ENCODE results near the gene CREBZF. TPM values are rescaled to one million over a fixed set of nuclear protein-coding genes. Genes with fewer than 3 reads are reported as not detected.
A peak's percentile ranks its signal among the peaks of the same experiment; 100 is the strongest.

The CREBZF gene
- total RNA-seq, 1 experiment from 2014 or later, result 54.6 TPM

- peak; percentile 85; the same call in 1 of the 2 replicates for TF ChIP-seq FOXP1 (CRISPR knock-in tag; IDR thresholded peaks at IDR 0.05; ENCODE audit: borderline replicate concordance)
- TF ChIP-seq ETV6 (CRISPR knock-in tag; IDR thresholded peaks at IDR 0.05), result peak; percentile 89
- peak; percentile 74; the same call in 1 of the 2 replicates for TF ChIP-seq FOXP4 (CRISPR knock-in tag; IDR thresholded peaks at IDR 0.05)
- TF ChIP-seq SP1 (CRISPR knock-in tag; conservative IDR thresholded peaks at IDR 0.05), result peak; percentile 94
- TF ChIP-seq ATF2 (CRISPR knock-in tag; IDR thresholded peaks at IDR 0.05; ENCODE audit: borderline replicate concordance, low read depth), result no peak
- TF ChIP-seq ZMAT4 (CRISPR knock-in tag; IDR thresholded peaks at IDR 0.05), result no peak
- peak; percentile 95 for TF ChIP-seq NFE2L1 (CRISPR knock-in tag; IDR thresholded peaks at IDR 0.05)
- peak; percentile 70; the same call in 1 of the 2 replicates for TF ChIP-seq KAT7 (CRISPR knock-in tag; IDR thresholded peaks at IDR 0.05; ENCODE audit: borderline replicate concordance)
- no peak for TF ChIP-seq SMAD4 (CRISPR knock-in tag; IDR thresholded peaks at IDR 0.05)
Measured at GRCh38 chr11:85664615-85665481, at the start of gene CREBZF (continued).

GRCh38 chr11:85712953-85713352 is 48.0 kb upstream of the CREBZF start:
- H3K4me3 Mint-ChIP-seq, result no peak overlapping the region
- H3K36me3 Mint-ChIP-seq, result no peaks in the 10 kb centered on the region
- ChIA-PET CTCF (interaction anchor here (2.3 kb wide), 1 partner anchor 97 kb away, joined by 8 read pairs; no protein-coding TSS in a partner anchor), POLR2A (no interaction called here)
- H3K4me1 Mint-ChIP-seq, result peaks cover 22% of the 10 kb centered on the region
- no peak for ATAC-seq
- no peak for DNase-seq (ENCODE audit: low spot score)
- H3K27me3 Mint-ChIP-seq (ENCODE audit: low read depth), result no peaks in the 10 kb centered on the region
- H3K9me3 Mint-ChIP-seq, result peaks cover 5% of the 10 kb centered on the region; the same call in 1 of the 2 replicates
- no peak overlapping the region for H3K27ac Mint-ChIP-seq
- TF ChIP-seq ZSCAN18 (CRISPR knock-in tag; IDR thresholded peaks at IDR 0.05) (no peak), FOXK1 (CRISPR knock-in tag; IDR thresholded peaks at IDR 0.05) (no peak), ZNF512 (CRISPR knock-in tag; IDR thresholded peaks at IDR 0.05; ENCODE audit: borderline replicate concordance) (no peak), JAZF1 (CRISPR knock-in tag; IDR thresholded peaks at IDR 0.05) (no peak), HMGA2 (CRISPR knock-in tag; IDR thresholded peaks at IDR 0.05) (no peak), EMX1 (CRISPR knock-in tag; IDR thresholded peaks at IDR 0.05) (no peak), ATF6 (CRISPR knock-in tag; IDR thresholded peaks at IDR 0.05) (no peak), ZNF263 (CRISPR knock-in tag; IDR thresholded peaks at IDR 0.05; ENCODE audit: low read depth) (no peak), NR1H2 (CRISPR knock-in tag; IDR thresholded peaks at IDR 0.05) (no peak), NFYB (CRISPR knock-in tag; conservative IDR thresholded peaks at IDR 0.05; ENCODE audit: low read depth) (no peak), E2F4 (CRISPR knock-in tag; IDR thresholded peaks at IDR 0.05; ENCODE audit: borderline replicate concordance, low read depth) (no peak), ATF2 (CRISPR knock-in tag; IDR thresholded peaks at IDR 0.05; ENCODE audit: borderline replicate concordance, low read depth) (no peak), CTCF (IDR thresholded peaks at IDR 0.05) (no peak)
